Fibroblast of lung (primary cell): ENCODE data around the gene EGR2.

Experiments used
- EZH2 ChIP-seq: IDR thresholded peaks from 2 replicates; pipeline ENCODE4 v1.5.1; 2012; ENCODE audit warnings: low read length, control low read depth, mild to moderate bottlenecking; ENCODE audit errors: missing control alignments
- TF ChIP-seq, protein P1 (sequence below), 2 donors: IDR thresholded peaks in 1 of 2; conservative IDR thresholded peaks in 1 of 2; 1 replicate in 1 of 2; 2 replicates in 1 of 2; pipeline ENCODE4 v1.5.1; 2011 to 2012; ENCODE audit warnings: low read length in 2 of 2, control low read depth in 1 of 2, inconsistent platforms in 1 of 2, low read depth in 1 of 2, mild to moderate bottlenecking in 1 of 2

DNA sequence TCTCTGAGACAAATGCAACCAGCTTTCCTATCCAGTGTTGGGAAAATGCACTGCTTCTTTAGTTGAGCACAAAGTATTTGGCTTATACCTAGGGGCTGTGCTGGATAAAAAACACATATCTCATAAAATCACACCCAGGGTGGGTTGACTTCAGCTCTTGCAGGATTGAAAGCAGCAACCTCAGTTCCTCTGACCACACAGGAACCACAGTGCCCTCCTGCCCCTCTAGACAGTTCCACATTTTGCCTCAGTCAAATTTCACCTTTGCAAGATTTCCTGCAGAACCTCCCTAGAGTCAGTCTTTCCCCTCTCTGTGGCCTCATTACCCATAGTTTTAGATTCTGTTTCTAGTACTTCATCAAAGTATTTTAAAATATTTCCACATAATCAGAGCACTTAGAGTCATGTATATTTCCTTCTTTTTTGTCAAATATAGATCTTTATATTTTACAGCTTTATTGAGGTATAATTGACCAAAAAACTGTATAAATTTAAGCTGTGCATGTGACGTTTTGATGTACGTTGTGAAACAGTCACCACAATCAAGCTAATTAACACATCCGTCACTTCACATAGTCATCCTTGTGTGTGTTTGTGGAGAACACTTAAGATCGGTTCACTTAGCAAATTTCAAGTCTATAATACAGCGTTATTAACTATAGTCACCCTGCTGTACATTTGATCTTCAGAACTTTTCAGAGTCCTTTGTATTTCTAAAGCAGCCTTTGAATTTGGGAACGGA, 37.0 kb upstream of the EGR2 start:
- TF ChIP-seq, protein P1, sequence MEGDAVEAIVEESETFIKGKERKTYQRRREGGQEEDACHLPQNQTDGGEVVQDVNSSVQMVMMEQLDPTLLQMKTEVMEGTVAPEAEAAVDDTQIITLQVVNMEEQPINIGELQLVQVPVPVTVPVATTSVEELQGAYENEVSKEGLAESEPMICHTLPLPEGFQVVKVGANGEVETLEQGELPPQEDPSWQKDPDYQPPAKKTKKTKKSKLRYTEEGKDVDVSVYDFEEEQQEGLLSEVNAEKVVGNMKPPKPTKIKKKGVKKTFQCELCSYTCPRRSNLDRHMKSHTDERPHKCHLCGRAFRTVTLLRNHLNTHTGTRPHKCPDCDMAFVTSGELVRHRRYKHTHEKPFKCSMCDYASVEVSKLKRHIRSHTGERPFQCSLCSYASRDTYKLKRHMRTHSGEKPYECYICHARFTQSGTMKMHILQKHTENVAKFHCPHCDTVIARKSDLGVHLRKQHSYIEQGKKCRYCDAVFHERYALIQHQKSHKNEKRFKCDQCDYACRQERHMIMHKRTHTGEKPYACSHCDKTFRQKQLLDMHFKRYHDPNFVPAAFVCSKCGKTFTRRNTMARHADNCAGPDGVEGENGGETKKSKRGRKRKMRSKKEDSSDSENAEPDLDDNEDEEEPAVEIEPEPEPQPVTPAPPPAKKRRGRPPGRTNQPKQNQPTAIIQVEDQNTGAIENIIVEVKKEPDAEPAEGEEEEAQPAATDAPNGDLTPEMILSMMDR (conservative IDR thresholded peaks at IDR 0.05 in 1 of 2, IDR thresholded peaks at IDR 0.05 in 1 of 2; ENCODE audit: low read depth in 1 of 2, low read length in 2 of 2) = no peak
- no peak for TF ChIP-seq EZH2
